Activated naive CD4-positive, alpha-beta T cell treated with anti-CD3 and anti-CD28 coated beads for 36 hours (primary cell): ENCODE data around the gene CADPS. TPM values are rescaled to one million over a fixed set of nuclear protein-coding genes. Genes with fewer than 3 reads are reported as not detected.
A peak's percentile ranks its signal among the peaks of the same experiment; 100 is the strongest.

Experiments
- CTCF ChIA-PET: fragments of 350-600 bp; sonication (Branson Sonifier 250); formaldehyde crosslinking; loops from one replicate; lab custom pipeline; 2021; ENCODE audit warnings: antibody characterized with exemption; lab: Charles Lee
- DNase-seq: peaks from one replicate; pipeline ENCODE4 v3.0.0-alpha.2; 2020
- H3K27ac Mint-ChIP-seq: one replicate; pipeline ENCODE4 v1.8.0; 2021; ENCODE audit warnings: mild to moderate bottlenecking, mixed read lengths
- H3K27me3 Mint-ChIP-seq: one replicate; pipeline ENCODE4 v1.8.0; 2021; ENCODE audit warnings: low read depth, mixed read lengths
- H3K36me3 Mint-ChIP-seq: one replicate; pipeline ENCODE4 v1.8.0; 2021; ENCODE audit warnings: low read depth, mixed read lengths
- H3K4me1 Mint-ChIP-seq: one replicate; pipeline ENCODE4 v1.8.0; 2021; ENCODE audit warnings: low read depth, mixed read lengths
- H3K4me3 Mint-ChIP-seq: one replicate; pipeline ENCODE4 v1.8.0; 2021; ENCODE audit warnings: mild to moderate bottlenecking, moderate library complexity, mixed read lengths
- H3K9me3 Mint-ChIP-seq: one replicate; pipeline ENCODE4 v1.8.0; 2021; ENCODE audit warnings: mixed read lengths
- intact Hi-C: fragments of 100-400 bp; cut with micrococcal nuclease; formaldehyde crosslinking; loops from one replicate; pipeline ENCODE4 v1.15.1; 2023
- total RNA-seq, 2 experiments: library from RNA; stranded (reverse); gene quantifications; one replicate each; pipeline ENCODE4 v1.2.3, GENCODE V29; 2021

CADPS gene
- total RNA-seq, 2 experiments from 2014 or later = not detected

GRCh38 chr3:62630664-62631063, 244.6 kb downstream of the CADPS start:
- DNase-seq = no peak
- CTCF ChIA-PET = no interaction called here
- Mint-ChIP-seq H3K27ac (no peak overlapping the region), H3K4me3 (no peak overlapping the region), H3K4me1 (no peaks in the 10 kb centered on the region), H3K9me3 (no peaks in the 10 kb centered on the region), H3K36me3 (no peaks in the 10 kb centered on the region), H3K27me3 (peaks cover 30% of the 10 kb centered on the region)
- intact Hi-C loops = no loop called here

- Mint-ChIP-seq H3K4me1 (no peaks in the 10 kb centered on the region), H3K36me3 (no peaks in the 10 kb centered on the region), H3K27me3 (peaks cover 31% of the 10 kb centered on the region), H3K27ac (no peak overlapping the region), H3K4me3 (no peak overlapping the region), H3K9me3 (no peaks in the 10 kb centered on the region)
- intact Hi-C loops = no loop called here
- CTCF ChIA-PET = no interaction called here
- no peak for DNase-seq
Observed at GRCh38 chr3:62625268-62625667, 249.9 kb downstream of the CADPS start.

- no peaks in the 10 kb centered on the region for H3K4me1 Mint-ChIP-seq
- H3K9me3 Mint-ChIP-seq = no peaks in the 10 kb centered on the region
- intact Hi-C loops = loop anchor here (5.0 kb wide), 1 partner anchor 723 kb away; no protein-coding TSS in a partner anchor
- CTCF ChIA-PET = no interaction called here
- DNase-seq = no peak
- H3K27ac Mint-ChIP-seq = no peak overlapping the region
- H3K4me3 Mint-ChIP-seq = no peak overlapping the region
- H3K27me3 Mint-ChIP-seq = peaks cover 26% of the 10 kb centered on the region
- no peaks in the 10 kb centered on the region for H3K36me3 Mint-ChIP-seq
Observed at GRCh38 chr3:62624185-62624584, 251.0 kb downstream of the CADPS start.

GRCh38 chr3:62622553-62623174, 252.6 kb downstream of the CADPS start:
- no peaks in the 10 kb centered on the region for H3K9me3 Mint-ChIP-seq
- no peak overlapping the region for H3K27ac Mint-ChIP-seq
- intact Hi-C loops = loop anchor here (1.0 to 5.0 kb wide), 4 partner anchors 570 to 1196 kb away; partner anchors contain the start of gene C3orf49
- H3K4me3 Mint-ChIP-seq = no peak overlapping the region
- no peaks in the 10 kb centered on the region for H3K4me1 Mint-ChIP-seq
- peak; percentile 4 for DNase-seq
- H3K36me3 Mint-ChIP-seq = no peaks in the 10 kb centered on the region
- CTCF ChIA-PET = interaction anchor here (0.7 to 1.2 kb wide), 5 partner anchors 13 to 644 kb away, joined by 3 to 4 read pairs (median 3); no protein-coding TSS in a partner anchor
- H3K27me3 Mint-ChIP-seq = peaks cover 26% of the 10 kb centered on the region

GRCh38 chr3:62621925-62622324, 253.3 kb downstream of the CADPS start:
- no peaks in the 10 kb centered on the region for H3K4me1 Mint-ChIP-seq
- intact Hi-C loops = loop anchor here (1.0 to 5.0 kb wide), 4 partner anchors 571 to 1197 kb away; partner anchors contain the start of gene C3orf49
- CTCF ChIA-PET = interaction anchor here (0.6 to 1.2 kb wide), 5 partner anchors 12 to 645 kb away, joined by 3 to 4 read pairs (median 3); no protein-coding TSS in a partner anchor
- H3K27ac Mint-ChIP-seq = no peak overlapping the region
- H3K27me3 Mint-ChIP-seq = peaks cover 25% of the 10 kb centered on the region
- H3K4me3 Mint-ChIP-seq = no peak overlapping the region
- DNase-seq = no peak
- no peaks in the 10 kb centered on the region for H3K9me3 Mint-ChIP-seq
- no peaks in the 10 kb centered on the region for H3K36me3 Mint-ChIP-seq

GRCh38 chr3:62621176-62621575, 254.0 kb downstream of the CADPS start:
- CTCF ChIA-PET = interaction anchor here (0.6 to 0.7 kb wide), 2 partner anchors 58 to 1221 kb away, joined by 3 read pairs; no protein-coding TSS in a partner anchor
- Mint-ChIP-seq H3K36me3 (no peaks in the 10 kb centered on the region), H3K4me3 (no peak overlapping the region), H3K27me3 (peaks cover 24% of the 10 kb centered on the region), H3K27ac (no peak overlapping the region), H3K9me3 (no peaks in the 10 kb centered on the region), H3K4me1 (no peaks in the 10 kb centered on the region)
- intact Hi-C loops = loop anchor here (5.0 kb wide), 1 partner anchor 726 kb away; no protein-coding TSS in a partner anchor
- DNase-seq = no peak

- DNase-seq = no peak
- Mint-ChIP-seq H3K9me3 (no peaks in the 10 kb centered on the region), H3K36me3 (no peaks in the 10 kb centered on the region), H3K4me3 (no peak overlapping the region), H3K27ac (no peak overlapping the region), H3K27me3 (peaks cover 14% of the 10 kb centered on the region), H3K4me1 (no peaks in the 10 kb centered on the region)
- intact Hi-C loops = no loop called here
- CTCF ChIA-PET = interaction anchor here (1.2 kb wide), 1 partner anchor 42 kb away, joined by 3 read pairs; no protein-coding TSS in a partner anchor
Observed at GRCh38 chr3:62615258-62615849, 259.9 kb downstream of the CADPS start.

- Mint-ChIP-seq H3K36me3 (no peaks in the 10 kb centered on the region), H3K4me1 (no peaks in the 10 kb centered on the region), H3K27ac (no peak overlapping the region), H3K27me3 (peaks cover 14% of the 10 kb centered on the region), H3K9me3 (no peaks in the 10 kb centered on the region), H3K4me3 (no peak overlapping the region)
- no peak for DNase-seq
- CTCF ChIA-PET = no interaction called here
- intact Hi-C loops = no loop called here
Observed at GRCh38 chr3:62614527-62614926, 260.7 kb downstream of the CADPS start.

- H3K4me1 Mint-ChIP-seq = no peaks in the 10 kb centered on the region
- no peaks in the 10 kb centered on the region for H3K36me3 Mint-ChIP-seq
- H3K9me3 Mint-ChIP-seq = no peaks in the 10 kb centered on the region
- H3K27ac Mint-ChIP-seq = no peak overlapping the region
- intact Hi-C loops = no loop called here
- no peak for DNase-seq
- H3K27me3 Mint-ChIP-seq = peaks cover 11% of the 10 kb centered on the region
- CTCF ChIA-PET = no interaction called here
- H3K4me3 Mint-ChIP-seq = no peak overlapping the region
Observed at GRCh38 chr3:62611541-62612240, 263.5 kb downstream of the CADPS start.

GRCh38 chr3:62607287-62608029, 267.8 kb downstream of the CADPS start:
- Mint-ChIP-seq H3K4me1 (no peaks in the 10 kb centered on the region), H3K36me3 (no peaks in the 10 kb centered on the region), H3K9me3 (no peaks in the 10 kb centered on the region), H3K27ac (no peak overlapping the region), H3K27me3 (peaks cover under 1% of the 10 kb centered on the region), H3K4me3 (no peak overlapping the region)
- CTCF ChIA-PET = no interaction called here
- no peak for DNase-seq
- intact Hi-C loops = no loop called here

- Mint-ChIP-seq H3K36me3 (no peaks in the 10 kb centered on the region), H3K27ac (no peak overlapping the region), H3K4me3 (no peak overlapping the region), H3K4me1 (no peaks in the 10 kb centered on the region), H3K9me3 (no peaks in the 10 kb centered on the region), H3K27me3 (no peaks in the 10 kb centered on the region)
- intact Hi-C loops = no loop called here
- DNase-seq = no peak
- CTCF ChIA-PET = interaction anchor here (0.5 kb wide), 1 partner anchor 186 kb away, joined by 3 read pairs; no protein-coding TSS in a partner anchor
Observed at GRCh38 chr3:62605413-62606068, 269.7 kb downstream of the CADPS start.
